IPS DF 6.9 (cell line): ENCODE results near the gene SLC5A5.

Experiments used
- DNase-seq: peaks from one replicate; pipeline ENCODE4 v3.0.0-alpha.2; 2013; ENCODE audit warnings: low read depth, low spot score
- H3K27ac ChIP-seq: one replicate; pipeline ENCODE4 v1.5.1; 2013; ENCODE audit warnings: low read length, control low read depth
- H3K27me3 ChIP-seq: 2 replicates; pipeline ENCODE4 v1.6.1; 2013; ENCODE audit warnings: mild to moderate bottlenecking, low read length; ENCODE audit not compliant: control insufficient read depth, insufficient read depth
- H3K36me3 ChIP-seq: 2 replicates; pipeline ENCODE4 v1.6.1; 2013; ENCODE audit warnings: low read length; ENCODE audit not compliant: control insufficient read depth, insufficient read depth
- H3K4me1 ChIP-seq: 2 replicates; pipeline ENCODE4 v1.6.1; 2013; ENCODE audit warnings: low read length; ENCODE audit not compliant: control insufficient read depth, insufficient read depth
- H3K4me3 ChIP-seq: 2 replicates; pipeline ENCODE4 v1.5.1; 2013; ENCODE audit warnings: mild to moderate bottlenecking, low read length
- H3K9me3 ChIP-seq: 2 replicates; pipeline ENCODE4 v1.6.1; 2013; ENCODE audit warnings: low read length, inconsistent platforms; ENCODE audit not compliant: control insufficient read depth, insufficient read depth
- WGBS: extraction: QIAGEN DNeasy Blood & Tissue Kit; methylation state at CpG from one replicate; pipeline ENCODE4 v1.1.7; 2013; ENCODE audit warnings: mixed read lengths, missing lambda C conversion rate; ENCODE audit not compliant: insufficient read length, insufficient coverage; 5-methylcytosine and 5-hydroxymethylcytosine counted together

SLC5A5 gene

DNA sequence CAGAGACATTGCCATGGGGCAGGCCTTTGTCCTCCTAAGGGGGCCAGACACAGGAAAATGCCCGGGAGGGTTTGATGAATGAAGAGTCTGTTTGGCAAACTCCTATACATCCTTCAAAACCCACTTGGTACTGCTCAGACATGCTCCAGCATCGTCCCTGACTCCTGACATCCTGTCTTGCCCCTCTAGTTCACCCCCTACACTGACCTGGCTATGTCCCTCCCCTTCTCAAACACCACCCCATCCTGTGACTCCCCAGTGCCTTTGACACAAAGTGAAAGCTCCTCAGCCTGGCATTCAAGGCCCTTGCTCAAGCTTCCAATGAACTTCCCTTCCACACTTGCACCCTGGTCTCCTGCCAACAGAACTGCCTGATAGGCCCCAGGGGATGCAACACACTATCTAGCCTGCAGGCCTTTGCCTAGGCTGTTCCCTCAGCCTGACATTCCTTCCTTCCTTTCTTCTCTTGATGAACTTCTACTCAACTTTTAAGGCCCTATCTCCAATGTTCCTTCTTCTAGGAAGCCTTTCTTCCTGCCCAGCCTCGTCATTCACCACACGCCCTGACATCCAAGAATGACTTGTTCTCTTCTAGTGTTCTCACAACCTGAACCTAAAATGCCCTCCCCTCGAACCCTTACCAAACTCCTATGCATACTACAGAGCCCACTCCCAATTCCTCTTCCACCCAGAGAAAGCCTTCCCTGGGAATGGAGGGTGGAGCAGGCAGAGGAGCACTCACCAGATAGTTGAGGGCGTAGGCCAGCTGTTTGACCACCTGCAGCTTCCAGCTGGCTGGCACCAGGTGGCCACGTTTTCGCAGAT, 36.4 kb upstream of the SLC5A5 start:
- no peaks in the 10 kb centered on the region for H3K36me3 ChIP-seq
- no CpG with 5 or more reads among the region's 8 CpGs for WGBS
- H3K4me1 ChIP-seq: 0 out of 2 replicates have a peak, but pooled peaks cover 1% of the 10 kb centered on the region
- H3K27me3 ChIP-seq: no peaks in the 10 kb centered on the region
- DNase-seq: no peak
- H3K9me3 ChIP-seq: no peaks in the 10 kb centered on the region
- H3K27ac ChIP-seq: no peak overlapping the region
- H3K4me3 ChIP-seq: no peak overlapping the region

DNA sequence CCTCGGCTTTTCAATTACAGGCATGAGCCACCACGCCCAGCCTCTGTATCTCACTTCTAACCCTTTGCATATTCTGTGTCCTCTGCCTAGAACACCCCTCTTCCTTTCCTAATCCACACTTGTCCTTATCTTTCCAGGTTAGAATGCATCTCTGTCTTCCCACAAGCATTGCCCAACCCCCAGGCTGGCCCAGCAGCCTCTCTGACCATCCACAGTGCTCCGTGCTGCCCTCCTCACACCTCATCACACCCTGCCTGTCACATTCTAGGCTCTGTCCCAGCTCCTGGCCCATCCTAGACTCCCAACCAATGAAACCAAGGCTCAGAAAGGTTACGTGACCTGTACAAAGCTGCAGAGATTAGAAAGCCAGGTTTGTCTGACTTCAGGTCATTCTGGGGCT, 35.2 kb upstream of the SLC5A5 start:
- peaks cover 2% of the 10 kb centered on the region; the same call in 1 of the 2 replicates for H3K4me1 ChIP-seq
- no peaks in the 10 kb centered on the region for H3K9me3 ChIP-seq
- WGBS: no CpG with 5 or more reads among the region's 4 CpGs
- no peaks in the 10 kb centered on the region for H3K36me3 ChIP-seq
- no peak overlapping the region for H3K27ac ChIP-seq
- H3K4me3 ChIP-seq: no peak overlapping the region
- no peaks in the 10 kb centered on the region for H3K27me3 ChIP-seq
- DNase-seq: no peak

DNA sequence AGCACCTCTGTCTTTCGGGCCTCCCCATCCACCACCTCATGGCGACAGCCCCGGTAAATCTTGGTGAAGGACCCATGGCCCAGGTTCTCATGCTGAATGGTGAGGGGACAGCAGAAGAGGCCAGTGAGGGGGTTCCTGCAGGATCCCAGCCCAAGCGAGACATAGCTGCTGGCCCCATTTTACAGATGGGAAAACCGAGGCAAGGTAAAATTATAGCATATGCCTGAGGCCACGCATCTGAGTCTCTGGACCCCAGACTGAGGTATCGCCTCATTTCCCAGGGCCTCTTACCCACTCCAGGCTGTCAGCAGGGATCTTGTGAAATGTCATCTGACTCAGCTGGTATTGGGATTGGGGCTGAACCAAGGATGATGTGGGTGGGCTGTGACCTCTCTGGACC, 33.8 kb upstream of the SLC5A5 start:
- Histone ChIP-seq H3K4me1 (peaks cover 2% of the 10 kb centered on the region; the same call in 1 of the 2 replicates), H3K27me3 (no peaks in the 10 kb centered on the region), H3K36me3 (no peaks in the 10 kb centered on the region), H3K4me3 (no peak overlapping the region), H3K9me3 (no peaks in the 10 kb centered on the region), H3K27ac (no peak overlapping the region)
- no peak for DNase-seq
- no CpG with 5 or more reads among the region's 7 CpGs for WGBS

DNA sequence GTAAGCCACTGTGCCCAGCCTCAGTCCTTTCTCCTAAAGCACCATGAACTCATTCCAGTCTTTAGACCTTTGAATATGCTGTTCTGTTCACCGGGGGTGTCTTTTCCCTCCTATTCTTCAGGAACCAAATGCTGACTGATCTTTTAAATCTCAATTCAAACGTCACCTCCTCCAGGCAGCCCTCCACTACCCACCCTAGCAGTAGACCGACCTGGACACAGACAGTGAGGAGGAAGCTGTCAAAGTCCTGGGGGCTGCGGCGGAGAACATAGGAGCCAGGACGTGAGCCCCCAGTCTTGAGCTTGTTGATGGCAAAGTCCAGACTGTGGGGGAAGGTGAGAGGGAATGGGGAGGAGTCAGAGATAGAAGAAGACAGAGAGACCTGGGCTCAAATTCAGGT, 31.7 kb upstream of the SLC5A5 start:
- H3K4me3 ChIP-seq: no peak overlapping the region
- no CpG with 5 or more reads among the region's 6 CpGs for WGBS
- DNase-seq: no peak
- no peaks in the 10 kb centered on the region for H3K9me3 ChIP-seq
- no peaks in the 10 kb centered on the region for H3K27me3 ChIP-seq
- H3K27ac ChIP-seq: no peak overlapping the region
- H3K4me1 ChIP-seq: peaks cover 2% of the 10 kb centered on the region; the same call in 1 of the 2 replicates
- H3K36me3 ChIP-seq: no peaks in the 10 kb centered on the region

DNA sequence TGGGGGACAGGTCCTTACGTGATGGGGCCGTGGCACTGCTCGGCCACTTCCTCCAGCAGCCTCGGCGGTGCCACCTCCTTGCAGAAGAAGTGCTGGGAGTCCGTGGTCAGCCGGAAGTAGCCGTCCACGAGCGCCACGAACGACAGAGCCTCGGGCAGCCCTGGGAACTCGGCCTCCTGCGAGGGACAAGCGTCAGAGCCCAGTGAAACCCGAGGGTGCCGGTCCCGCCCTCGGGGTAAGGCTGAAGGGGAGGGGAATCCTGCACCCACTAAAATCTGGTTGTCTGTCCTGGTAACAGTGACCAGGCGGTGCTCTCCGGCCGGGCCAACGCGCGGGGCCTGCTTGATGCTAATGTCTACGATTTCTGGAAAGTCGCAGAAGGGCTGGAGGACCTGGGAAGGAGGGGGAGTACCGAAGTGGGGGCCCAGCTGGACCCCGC, 30.4 kb upstream of the SLC5A5 start:
- DNase-seq: no peak
- Histone ChIP-seq H3K36me3 (no peaks in the 10 kb centered on the region), H3K27ac (no peak overlapping the region), H3K4me1 (peaks cover 2% of the 10 kb centered on the region; the same call in 1 of the 2 replicates), H3K4me3 (peak overlapping the region; percentile 42; the same call in 1 of the 2 replicates), H3K9me3 (no peaks in the 10 kb centered on the region), H3K27me3 (no peaks in the 10 kb centered on the region)
- no CpG with 5 or more reads among the region's 30 CpGs for WGBS

DNA sequence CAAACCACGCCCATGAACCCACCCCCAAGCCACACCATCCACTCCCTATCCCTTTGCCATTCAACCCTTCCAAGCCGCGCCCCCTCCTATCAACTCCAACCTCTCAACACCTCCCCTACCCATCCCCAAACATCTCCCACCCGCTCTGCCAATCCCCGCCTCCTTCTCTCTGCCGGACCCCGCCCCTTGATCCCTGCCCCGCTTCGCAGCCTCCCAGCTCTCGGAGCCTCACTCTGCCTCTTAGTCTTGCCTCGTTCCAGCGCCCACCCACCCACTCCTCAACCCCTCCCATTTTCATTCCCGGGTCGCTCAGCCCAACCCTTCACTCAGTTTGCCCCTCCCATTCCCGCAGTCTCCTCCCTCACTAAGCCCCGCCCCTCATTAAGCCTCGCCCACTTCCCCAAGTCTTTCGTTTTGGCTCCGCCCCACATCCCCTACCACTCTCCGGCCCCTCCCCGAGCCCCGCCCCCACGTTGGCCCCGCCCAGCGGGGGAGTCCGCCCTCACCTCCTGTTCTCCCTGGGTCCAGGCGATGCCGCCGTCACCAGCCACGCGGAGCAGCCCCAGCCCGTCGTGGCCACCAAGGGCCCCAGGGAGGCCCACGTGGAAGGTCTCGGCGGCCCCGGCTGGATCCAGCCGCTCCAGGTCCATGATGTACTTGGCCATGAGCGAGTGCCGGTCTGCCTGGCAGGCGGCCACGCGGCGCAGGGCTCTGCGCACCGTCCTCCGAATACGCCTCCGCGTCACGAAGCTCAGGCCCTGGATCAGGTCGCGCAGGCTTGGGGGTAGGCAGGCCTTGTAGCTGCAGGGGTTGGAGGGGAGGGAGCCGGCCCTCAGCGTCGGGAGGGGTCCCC, 29.7 kb upstream of the SLC5A5 start:
- WGBS: no CpG with 5 or more reads among the region's 56 CpGs
- Histone ChIP-seq H3K9me3 (no peaks in the 10 kb centered on the region), H3K27me3 (no peaks in the 10 kb centered on the region), H3K4me3 (peak overlapping the region; percentile 42; the same call in 1 of the 2 replicates), H3K36me3 (no peaks in the 10 kb centered on the region), H3K27ac (no peak overlapping the region), H3K4me1 (peaks cover 2% of the 10 kb centered on the region; the same call in 1 of the 2 replicates)
- no peak for DNase-seq

DNA sequence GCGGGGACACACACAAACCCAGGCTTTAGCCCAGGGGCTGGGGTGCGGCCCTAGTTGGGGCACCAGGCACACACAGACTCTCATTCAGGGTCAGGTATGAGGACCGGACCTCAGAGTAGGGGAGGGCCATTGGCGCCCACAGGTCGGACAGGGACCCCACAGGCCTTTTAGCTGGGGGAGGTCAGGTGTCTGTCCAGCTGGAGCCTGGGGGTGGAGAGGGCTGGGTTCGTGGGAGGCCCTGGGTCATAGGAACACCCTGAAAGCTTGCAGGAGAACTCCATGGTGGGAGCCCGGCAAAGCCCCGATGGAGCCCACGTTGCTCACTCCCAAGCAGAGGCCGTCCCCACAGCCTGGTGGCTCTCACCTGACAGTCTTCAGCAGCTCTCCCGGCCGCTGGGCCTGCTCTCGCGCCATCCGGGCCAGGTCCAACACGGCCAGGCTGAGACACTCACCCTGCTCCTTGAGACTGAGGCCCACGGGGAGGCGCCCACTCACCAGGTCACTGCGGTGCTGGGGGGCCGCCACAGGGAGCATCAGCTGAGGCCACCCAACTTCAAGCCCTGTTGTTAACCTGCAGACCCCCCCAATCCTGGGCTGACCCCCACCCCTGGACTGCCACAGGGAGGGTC, 29.0 kb upstream of the SLC5A5 start:
- Histone ChIP-seq H3K27me3 (no peaks in the 10 kb centered on the region), H3K27ac (no peak overlapping the region), H3K36me3 (no peaks in the 10 kb centered on the region), H3K4me1 (peaks cover 2% of the 10 kb centered on the region; the same call in 1 of the 2 replicates), H3K4me3 (peak overlapping the region; percentile 26; the same call in 1 of the 2 replicates), H3K9me3 (no peaks in the 10 kb centered on the region)
- WGBS: no CpG with 5 or more reads among the region's 20 CpGs
- DNase-seq: no peak

DNA sequence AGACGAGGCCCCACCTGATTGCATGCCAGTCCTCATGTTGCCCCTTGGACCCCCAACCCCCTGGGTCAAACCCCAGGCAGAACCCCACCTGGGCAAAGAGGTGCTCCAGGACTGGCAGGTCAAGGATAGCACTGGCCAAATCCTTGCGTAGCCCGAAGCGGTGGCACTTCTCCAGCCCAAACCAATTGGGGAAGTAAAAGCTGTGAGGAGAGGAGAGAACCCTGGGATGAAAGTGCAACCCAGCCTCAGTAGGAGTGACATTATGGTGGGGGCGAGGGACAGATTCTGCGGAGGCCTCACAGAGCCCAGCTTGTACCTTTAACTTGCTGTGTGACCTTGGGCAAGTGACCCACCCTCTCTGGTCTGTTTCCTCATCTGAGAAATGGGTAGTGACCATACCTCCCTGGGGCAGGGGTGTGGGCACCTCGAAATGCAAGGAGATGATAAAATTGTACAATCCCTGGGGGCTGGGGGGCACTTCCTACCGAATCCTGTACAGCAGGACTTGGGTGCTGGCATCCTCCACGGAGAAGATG, 28.4 kb upstream of the SLC5A5 start:
- Histone ChIP-seq H3K36me3 (no peaks in the 10 kb centered on the region), H3K4me1 (peaks cover 2% of the 10 kb centered on the region; the same call in 1 of the 2 replicates), H3K9me3 (no peaks in the 10 kb centered on the region), H3K27ac (no peak overlapping the region), H3K27me3 (no peaks in the 10 kb centered on the region), H3K4me3 (no peak overlapping the region)
- WGBS: no CpG with 5 or more reads among the region's 9 CpGs
- DNase-seq: no peak

DNA sequence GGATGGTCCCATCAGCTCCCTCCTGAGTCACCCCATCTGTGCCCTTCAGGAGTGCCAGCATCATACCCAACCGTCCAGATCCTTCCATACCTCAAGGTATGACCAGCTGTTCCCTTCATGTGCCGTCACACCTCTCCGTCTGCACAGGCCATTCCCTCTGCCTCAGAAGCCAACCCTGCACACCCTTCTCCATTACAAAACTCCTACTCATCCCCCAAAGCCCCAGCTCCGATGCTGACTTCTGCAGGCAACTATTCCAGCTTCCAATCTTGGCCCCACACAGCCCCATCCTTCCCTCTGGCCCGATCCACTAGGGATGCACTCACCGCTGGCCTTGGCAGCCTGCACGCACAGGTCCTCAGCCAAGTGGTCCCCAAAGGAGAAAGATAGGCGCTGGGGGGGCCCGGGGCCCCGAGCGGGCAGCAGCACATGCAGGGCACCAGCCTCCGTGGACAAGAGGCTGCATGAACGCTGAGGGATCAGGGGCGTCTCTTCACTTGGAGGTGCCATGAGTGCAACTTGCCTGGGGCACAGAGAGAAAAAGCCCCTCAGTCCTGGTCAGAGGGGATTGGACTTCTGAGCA, 27.7 kb upstream of the SLC5A5 start:
- no peaks in the 10 kb centered on the region for H3K36me3 ChIP-seq
- no peak for DNase-seq
- no peaks in the 10 kb centered on the region for H3K27me3 ChIP-seq
- H3K27ac ChIP-seq: no peak overlapping the region
- WGBS: no CpG with 5 or more reads among the region's 14 CpGs
- peaks cover 2% of the 10 kb centered on the region; the same call in 1 of the 2 replicates for H3K4me1 ChIP-seq
- no peak overlapping the region for H3K4me3 ChIP-seq
- no peaks in the 10 kb centered on the region for H3K9me3 ChIP-seq
